ACC112 (cell line): ENCODE results near the gene DAP.
"Not testable (repeated sequence)": the region's sequence is repeated elsewhere in the genome, so short reads cannot be mapped to it uniquely, and the experiment has no call there.

Experiments
- H2AFZ ChIP-seq: fragments of 200-600 bp; sonication (generic); one replicate; pipeline ENCODE4 v1.6.0; 2017; ENCODE audit warnings: antibody characterized with exemption, low read length; ENCODE audit not compliant: unreplicated experiment
- H3K27ac ChIP-seq: fragments of 200-600 bp; sonication (generic); 2 replicates; pipeline ENCODE4 v1.5.1; 2014; ENCODE audit warnings: low read depth, mild to moderate bottlenecking, antibody characterized with exemption, low read length, moderate library complexity
- H3K27me3 ChIP-seq: fragments of 200-600 bp; sonication (generic); 2 replicates; pipeline ENCODE4 v1.6.1; 2014; ENCODE audit warnings: mild to moderate bottlenecking, antibody characterized with exemption, low read length, moderate library complexity, mixed read lengths; ENCODE audit not compliant: insufficient read depth
- H3K36me3 ChIP-seq: fragments of 200-600 bp; sonication (generic); 2 replicates; pipeline ENCODE4 v1.6.1; 2016; ENCODE audit warnings: mild to moderate bottlenecking, antibody characterized with exemption, low read length, moderate library complexity, mixed read lengths; ENCODE audit not compliant: insufficient read depth
- H3K4me1 ChIP-seq: fragments of 200-600 bp; sonication (generic); one replicate; pipeline ENCODE4 v1.6.1; 2016; ENCODE audit warnings: low read length, mixed read lengths; ENCODE audit not compliant: insufficient read depth, unreplicated experiment, control insufficient read depth
- H3K4me3 ChIP-seq: fragments of 200-600 bp; sonication (generic); 2 replicates; pipeline ENCODE4 v1.5.1; 2014; ENCODE audit warnings: mild to moderate bottlenecking, low read depth, low read length
- H3K79me2 ChIP-seq: fragments of 200-600 bp; sonication (generic); one replicate; pipeline ENCODE4 v1.6.0; 2016; ENCODE audit warnings: low read length; ENCODE audit not compliant: control insufficient read depth, unreplicated experiment, insufficient read depth

DAP gene

DNA sequence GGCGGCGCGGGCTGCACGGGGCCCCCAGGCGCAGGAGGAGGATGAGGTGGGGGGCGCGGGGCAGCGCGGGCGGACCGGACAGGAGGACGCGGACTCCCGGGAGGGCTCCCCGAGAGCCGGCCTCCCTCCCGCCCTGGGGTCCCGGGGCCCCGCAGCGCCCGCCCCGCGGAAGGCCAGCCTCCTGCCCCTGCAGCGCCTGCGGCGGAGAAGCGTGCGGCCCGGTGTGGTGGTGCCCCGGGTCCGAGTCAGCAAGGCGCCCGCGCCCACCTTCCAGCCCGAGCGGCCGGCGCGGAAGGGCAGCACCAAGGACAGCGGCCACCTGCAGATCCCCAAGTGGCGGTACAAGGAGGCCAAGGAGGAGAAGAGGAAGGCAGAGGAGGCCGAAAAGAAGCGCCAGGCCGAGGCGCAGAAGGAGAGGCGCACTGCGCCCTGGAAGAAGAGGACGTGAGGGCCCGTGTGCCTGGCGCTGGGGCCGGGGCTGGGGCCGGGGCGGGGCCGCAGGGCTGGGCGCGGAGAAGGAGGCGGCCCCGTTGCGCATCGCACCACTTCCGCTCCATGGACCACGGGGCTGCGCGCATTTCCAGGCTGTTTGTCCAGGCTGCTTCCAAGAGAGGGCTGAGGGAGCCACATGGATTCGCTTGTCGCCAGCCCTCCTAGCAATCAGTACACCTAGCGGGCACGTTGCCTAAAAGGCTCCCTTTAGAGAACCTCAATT is 111.2 kb downstream of the DAP start:
- Histone ChIP-seq H3K4me1 (no peaks in the 10 kb centered on the region), H3K27ac (no peak overlapping the region), H3K79me2 (no peaks in the 10 kb centered on the region), H2AFZ (no peak overlapping the region), H3K4me3 (no peak overlapping the region), H3K27me3 (no peaks in the 10 kb centered on the region), H3K36me3 (no peaks in the 10 kb centered on the region)

DNA sequence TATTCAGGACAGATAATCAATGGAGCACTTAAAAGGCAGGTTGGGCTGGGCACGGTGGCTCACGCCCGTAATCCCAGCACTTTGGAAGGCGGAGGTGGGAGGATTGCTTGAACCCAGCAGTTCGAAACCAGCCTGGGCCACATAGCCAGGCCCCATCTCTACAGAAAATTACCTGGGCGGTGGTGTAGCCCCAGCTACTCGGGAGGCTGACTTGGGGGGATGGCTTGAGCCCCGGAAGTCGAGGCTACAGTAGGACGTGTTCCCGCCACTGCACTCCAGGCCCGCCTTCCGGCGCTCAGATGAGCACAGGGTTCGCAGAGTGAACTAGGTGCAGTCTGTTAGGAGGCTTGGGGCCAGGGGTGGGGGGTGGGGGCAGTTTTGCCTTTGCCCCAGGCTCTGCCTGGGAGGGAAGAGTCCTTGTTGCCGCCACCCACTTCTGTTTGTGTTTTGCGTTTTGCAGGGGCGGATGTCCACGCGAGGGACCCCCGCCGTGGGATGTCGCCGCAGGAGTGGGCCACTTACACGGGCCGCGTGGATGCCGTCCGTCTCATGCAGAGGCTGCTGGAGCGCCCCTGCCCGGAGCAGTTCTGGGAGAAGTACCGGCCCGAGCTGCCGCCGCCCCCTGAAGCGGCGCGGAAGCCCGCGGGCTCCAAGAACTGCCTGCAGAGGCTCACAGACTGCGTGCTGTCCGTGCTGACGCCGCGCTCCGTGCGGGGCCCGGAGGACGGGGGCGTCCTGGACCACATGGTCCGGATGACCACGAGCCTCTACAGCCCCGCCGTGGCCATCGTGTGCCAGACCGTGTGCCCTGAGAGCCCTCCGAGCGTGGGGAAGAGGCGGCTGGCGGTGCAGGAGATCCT is 112.0 kb downstream of the DAP start:
- H3K4me1 ChIP-seq, result no peaks in the 10 kb centered on the region
- H2AFZ ChIP-seq, result no peak overlapping the region
- no peaks in the 10 kb centered on the region for H3K36me3 ChIP-seq
- H3K79me2 ChIP-seq, result no peaks in the 10 kb centered on the region
- no peaks in the 10 kb centered on the region for H3K27me3 ChIP-seq
- H3K4me3 ChIP-seq, result no peak overlapping the region
- H3K27ac ChIP-seq, result no peak overlapping the region

DNA sequence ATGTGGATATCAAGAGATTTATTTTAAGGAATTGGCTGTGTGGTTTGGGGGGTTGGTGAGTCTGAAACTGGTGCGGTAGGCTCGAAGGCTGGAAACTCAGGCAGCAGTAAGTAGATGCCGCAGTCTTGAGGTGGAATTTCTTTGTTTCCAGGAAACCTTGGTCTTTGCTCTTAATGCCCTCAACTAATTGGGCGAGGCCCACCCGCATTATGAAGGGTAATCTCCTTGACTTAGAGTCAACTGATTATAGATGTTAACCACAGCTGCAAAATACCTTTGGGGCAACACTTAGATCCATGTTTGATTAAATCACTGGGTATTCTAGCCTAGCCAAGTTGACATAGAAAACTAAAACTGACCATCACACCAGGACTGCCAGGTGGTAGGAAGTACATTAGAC is 113.4 kb downstream of the DAP start:
- H3K27me3 ChIP-seq, result no peaks in the 10 kb centered on the region
- no peaks in the 10 kb centered on the region for H3K36me3 ChIP-seq
- H3K27ac ChIP-seq, result no peak overlapping the region
- H3K4me1 ChIP-seq, result no peaks in the 10 kb centered on the region
- H3K79me2 ChIP-seq, result no peaks in the 10 kb centered on the region
- H2AFZ ChIP-seq, result no peak overlapping the region
- H3K4me3 ChIP-seq, result no peak overlapping the region

DNA sequence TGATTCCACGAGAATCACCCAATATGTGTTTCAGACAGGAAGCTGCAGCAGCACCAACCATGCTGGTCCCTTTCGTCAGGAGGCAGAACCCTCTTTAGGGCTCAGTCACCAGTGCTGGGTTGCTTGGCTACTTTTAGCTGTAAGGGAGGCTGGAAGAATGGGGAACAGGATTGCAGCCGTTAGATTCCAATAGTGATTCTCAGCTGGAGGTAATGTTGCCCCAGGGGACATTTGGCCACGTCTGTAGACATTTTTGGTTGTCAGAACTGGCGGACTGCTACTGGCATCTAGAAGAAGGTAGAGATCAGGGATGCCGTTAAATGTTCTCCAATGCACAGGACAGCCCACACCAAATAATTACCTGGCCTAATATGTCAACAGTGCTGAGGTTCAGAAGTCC is 115.4 kb downstream of the DAP start:
- Histone ChIP-seq H2AFZ (no peak overlapping the region), H3K27me3 (no peaks in the 10 kb centered on the region), H3K79me2 (no peaks in the 10 kb centered on the region), H3K36me3 (no peaks in the 10 kb centered on the region), H3K27ac (no peak overlapping the region), H3K4me1 (no peaks in the 10 kb centered on the region), H3K4me3 (no peak overlapping the region)

DNA sequence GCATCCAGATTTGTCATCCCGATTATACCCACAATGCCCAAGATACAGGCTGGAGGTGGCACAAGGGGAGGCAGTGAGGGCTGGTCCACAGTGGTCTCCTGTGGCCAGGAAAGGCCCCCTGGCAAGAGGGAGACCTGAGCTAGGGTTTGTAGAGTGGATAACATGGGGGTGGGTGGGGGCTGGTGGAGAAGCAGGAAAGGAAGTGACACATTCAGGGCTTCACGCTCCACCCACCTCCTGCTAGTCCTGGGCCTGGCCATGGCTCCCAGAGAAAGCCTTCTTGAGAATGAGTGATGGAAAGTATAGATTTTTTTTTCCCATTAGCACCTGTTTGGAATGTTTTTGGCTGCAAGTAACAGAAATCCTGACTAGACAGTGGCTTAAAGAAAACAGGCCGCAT is 115.9 kb downstream of the DAP start:
- Histone ChIP-seq H3K36me3 (no peaks in the 10 kb centered on the region), H3K4me1 (no peaks in the 10 kb centered on the region), H3K4me3 (no peak overlapping the region), H2AFZ (no peak overlapping the region), H3K27ac (no peak overlapping the region), H3K27me3 (no peaks in the 10 kb centered on the region), H3K79me2 (no peaks in the 10 kb centered on the region)

DNA sequence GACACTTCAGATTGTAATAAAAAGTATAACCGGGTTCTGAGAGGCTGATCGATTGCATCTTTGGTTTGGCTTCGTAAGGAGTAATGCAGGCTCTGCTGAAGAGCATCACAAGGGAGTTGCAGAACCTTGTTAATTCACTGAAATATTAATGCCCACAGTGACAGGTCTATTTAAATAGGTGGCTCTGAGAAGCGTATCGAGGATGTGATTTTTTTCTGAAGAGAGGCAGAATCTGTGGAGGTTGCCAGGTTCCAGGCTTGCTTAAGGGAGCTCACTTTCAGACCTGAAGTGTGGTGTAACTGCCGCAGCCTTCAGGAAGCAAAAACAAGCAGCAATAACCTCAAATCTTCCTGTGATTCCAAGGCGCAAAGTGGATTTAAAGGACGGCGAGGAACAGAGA is 116.8 kb downstream of the DAP start:
- Histone ChIP-seq H3K79me2 (no peaks in the 10 kb centered on the region), H3K27me3 (no peaks in the 10 kb centered on the region), H3K36me3 (no peaks in the 10 kb centered on the region), H2AFZ (no peak overlapping the region), H3K27ac (no peak overlapping the region), H3K4me1 (no peaks in the 10 kb centered on the region), H3K4me3 (no peak overlapping the region)

DNA sequence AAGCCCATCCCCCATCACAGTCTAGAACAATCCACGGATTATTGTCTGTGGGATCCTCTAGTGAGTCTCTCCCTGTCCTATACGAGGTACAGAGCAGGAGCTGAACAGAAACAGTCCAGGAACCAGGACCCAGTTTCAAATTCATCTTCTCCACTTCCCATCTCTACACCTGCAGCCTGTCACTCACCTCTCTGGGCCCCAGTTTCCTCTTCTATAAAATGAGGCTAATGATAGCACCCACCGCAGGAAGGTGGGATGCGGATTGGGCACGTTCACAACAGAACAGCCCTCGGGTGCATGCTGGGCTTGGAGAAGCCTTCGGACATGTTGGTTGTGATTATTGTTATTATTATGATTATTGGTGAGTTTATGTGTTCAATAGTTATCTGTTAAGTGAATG is 118.7 kb downstream of the DAP start:
- H3K36me3 ChIP-seq, result no peaks in the 10 kb centered on the region
- H3K27me3 ChIP-seq, result no peaks in the 10 kb centered on the region
- H3K27ac ChIP-seq, result no peak overlapping the region
- no peak overlapping the region for H3K4me3 ChIP-seq
- no peak overlapping the region for H2AFZ ChIP-seq
- H3K79me2 ChIP-seq, result no peaks in the 10 kb centered on the region
- no peaks in the 10 kb centered on the region for H3K4me1 ChIP-seq

DNA sequence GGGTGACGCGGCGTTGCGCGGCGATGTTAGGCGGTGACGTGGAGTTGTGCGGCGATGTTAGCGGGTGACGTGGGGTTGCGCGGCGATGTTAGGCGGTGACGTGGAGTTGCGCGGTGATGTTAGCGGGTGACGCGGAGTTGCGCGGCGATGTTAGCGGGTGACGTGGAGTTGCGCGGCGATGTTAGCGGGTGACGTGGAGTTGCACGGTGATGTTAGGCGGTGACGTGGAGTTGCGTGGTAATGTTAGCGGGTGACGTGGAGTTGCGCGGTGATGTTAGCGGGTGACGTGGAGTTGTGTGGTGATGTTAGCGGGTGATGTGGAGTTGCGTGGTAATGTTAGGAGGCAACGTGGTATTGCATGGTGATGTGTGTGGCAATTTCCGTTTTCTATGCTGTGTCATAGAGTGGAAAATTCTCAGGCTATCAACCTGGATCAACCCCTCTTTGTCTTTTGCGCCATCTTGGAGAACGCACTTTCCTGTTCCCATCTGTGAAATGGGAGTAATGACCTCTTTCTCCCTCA is 121.1 kb downstream of the DAP start:
- Histone ChIP-seq H3K27ac (no peak overlapping the region), H2AFZ (no peak overlapping the region), H3K36me3 (no peaks in the 10 kb centered on the region), H3K27me3 (no peaks in the 10 kb centered on the region), H3K79me2 (no peaks in the 10 kb centered on the region), H3K4me1 (no peaks in the 10 kb centered on the region), H3K4me3 (no peak overlapping the region)

DNA sequence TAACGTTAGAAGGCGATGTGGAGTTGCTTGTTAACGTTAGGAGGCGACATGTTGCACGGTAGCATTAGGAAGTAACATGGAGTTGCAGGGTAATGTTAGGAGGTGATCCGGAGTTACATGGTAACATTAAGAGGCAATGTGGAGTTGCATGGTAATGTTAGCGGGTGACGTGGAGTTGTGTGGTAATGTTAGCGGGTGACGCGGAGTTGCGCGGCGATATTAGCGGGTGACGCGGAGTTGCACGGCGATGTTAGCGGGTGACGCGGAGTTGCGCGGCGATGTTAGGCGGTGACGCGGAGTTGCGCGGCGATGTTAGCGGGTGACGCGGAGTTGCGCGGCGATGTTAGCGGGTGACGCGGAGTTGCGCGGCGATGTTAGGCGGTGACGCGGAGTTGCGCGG is 122.3 kb downstream of the DAP start:
- not testable (repeated sequence) for H3K27ac ChIP-seq, H2AFZ ChIP-seq, H3K36me3 ChIP-seq, H3K27me3 ChIP-seq, H3K4me3 ChIP-seq, H3K79me2 ChIP-seq, H3K4me1 ChIP-seq

DNA sequence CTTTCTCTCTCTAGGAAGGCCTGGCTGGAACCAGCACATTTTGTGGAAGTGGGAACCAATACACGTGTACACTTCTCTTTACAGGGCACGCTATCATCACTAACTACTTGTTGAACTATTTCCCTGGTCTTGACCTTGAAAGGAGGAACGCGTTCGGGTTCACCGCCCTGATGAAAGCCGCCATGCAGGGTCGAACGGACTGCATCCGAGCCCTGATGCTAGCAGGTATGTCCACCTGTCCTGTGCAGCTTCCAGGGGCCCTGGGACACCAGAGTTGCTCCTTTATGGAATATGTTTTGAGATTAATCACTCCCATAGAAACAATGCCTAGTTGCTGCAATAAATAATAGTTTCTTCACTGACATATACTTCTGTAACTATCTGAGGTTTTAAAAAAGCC is 123.1 kb downstream of the DAP start:
- no peaks in the 10 kb centered on the region for H3K79me2 ChIP-seq
- no peak overlapping the region for H3K27ac ChIP-seq
- no peak overlapping the region for H3K4me3 ChIP-seq
- no peak overlapping the region for H2AFZ ChIP-seq
- H3K27me3 ChIP-seq, result no peaks in the 10 kb centered on the region
- H3K4me1 ChIP-seq, result no peaks in the 10 kb centered on the region
- H3K36me3 ChIP-seq, result no peaks in the 10 kb centered on the region
